Stimulated activated CD8-positive, alpha-beta memory T cell treated with anti-CD3 and anti-CD28 coated beads, Interleukin-12 subunit alpha, Interleukin-12 subunit beta, amount 100 ng/mL, for 4 hours (primary cell): Measurements from ENCODE around the gene TRIM33.

Source experiments
- DNase-seq: peaks from one replicate; pipeline ENCODE4 v3.0.0-alpha.2; 2020; ENCODE audit warnings: low read depth

The TRIM33 gene

GRCh38 chr1:114350731-114351445 is 160.1 kb downstream of the TRIM33 start:
- DNase-seq: no peak

GRCh38 chr1:114349891-114350605 is 161.0 kb downstream of the TRIM33 start:
- no peak for DNase-seq

- DNase-seq: no peak
Observed at GRCh38 chr1:114347431-114348209, 163.4 kb downstream of the TRIM33 start.

GRCh38 chr1:114346480-114347029 is 164.4 kb downstream of the TRIM33 start:
- peak; percentile 93 for DNase-seq

GRCh38 chr1:114345930-114346479 is 165.0 kb downstream of the TRIM33 start:
- no peak for DNase-seq

- no peak for DNase-seq
Observed at GRCh38 chr1:114344656-114345055, 166.3 kb downstream of the TRIM33 start.
